RWPE1 (cell line): ENCODE data around the gene GDF10.

ENCODE experiments used
- CTCF ChIA-PET: fragments of 350-600 bp; sonication (Branson Sonifier 250); formaldehyde crosslinking; extraction: SDS; loops from one replicate; lab custom pipeline; 2021; lab: Yijun Ruan, JAX
- POLR2A ChIA-PET: fragments of 400-600 bp; formaldehyde crosslinking; extraction: SDS; loops from one replicate; lab custom pipeline; 2020; ENCODE audit warnings: antibody characterized with exemption; ENCODE audit not compliant: low non-redundant PET; lab: Yijun Ruan, JAX
- DNase-seq: peaks from one replicate; pipeline ENCODE4 v3.0.0; 2012; ENCODE audit warnings: low spot score
- H3K27ac ChIP-seq: fragments of 450-650 bp; 2 replicates; pipeline ENCODE4 v1.5.1; 2017
- CTCF ChIP-seq: fragments of 450-650 bp; conservative IDR thresholded peaks from 2 replicates; pipeline ENCODE4 v1.5.1; 2017; ENCODE audit warnings: low read depth, mild to moderate bottlenecking

GDF10 gene

GRCh38 chr10:47301833-47302232 lies 1.8 kb downstream of the GDF10 start:
- no peak for DNase-seq
- ChIA-PET CTCF (interaction anchor here (1.0 kb wide), 1 partner anchor 16 kb away, joined by 3 read pairs; no protein-coding TSS in a partner anchor), POLR2A (no interaction called here)
- no peak for TF ChIP-seq CTCF
- H3K27ac ChIP-seq, result no peak overlapping the region

- H3K27ac ChIP-seq, result no peak overlapping the region
- TF ChIP-seq CTCF, result no peak
- CTCF ChIA-PET, result interaction anchor here (1.0 kb wide), 2 partner anchors 9 to 278 kb away, joined by 4 to 9 read pairs; no protein-coding TSS in a partner anchor
- POLR2A ChIA-PET, result no interaction called here
- no peak for DNase-seq
Observed at GRCh38 chr10:47303105-47303504, 3.1 kb downstream of the GDF10 start.

- no peak overlapping the region for H3K27ac ChIP-seq
- POLR2A ChIA-PET, result no interaction called here
- CTCF ChIA-PET, result interaction anchor here (1.0 kb wide), 2 partner anchors 8 to 279 kb away, joined by 4 to 9 read pairs; no protein-coding TSS in a partner anchor
- DNase-seq, result no peak
- no peak for TF ChIP-seq CTCF
Observed at GRCh38 chr10:47303866-47304265, 3.9 kb downstream of the GDF10 start.

- DNase-seq, result no peak
- ChIA-PET CTCF (no interaction called here), POLR2A (no interaction called here)
- no peak for TF ChIP-seq CTCF
- no peak overlapping the region for H3K27ac ChIP-seq
Observed at GRCh38 chr10:47305566-47305965, 5.6 kb downstream of the GDF10 start.

GRCh38 chr10:47306387-47307210 lies 6.6 kb downstream of the GDF10 start:
- ChIA-PET POLR2A (no interaction called here), CTCF (no interaction called here)
- no peak for DNase-seq
- no peak overlapping the region for H3K27ac ChIP-seq
- no peak for TF ChIP-seq CTCF

GRCh38 chr10:47307381-47307780 lies 7.4 kb downstream of the GDF10 start:
- POLR2A ChIA-PET, result no interaction called here

More at GRCh38 chr10:47307381-47307780, 7.4 kb downstream of the GDF10 start:
- no peak for DNase-seq
- no peak overlapping the region for H3K27ac ChIP-seq
- CTCF ChIA-PET, result interaction anchor here (0.6 kb wide), 1 partner anchor 55 kb away, joined by 3 read pairs; no protein-coding TSS in a partner anchor
- no peak for TF ChIP-seq CTCF
